OCI-LY3 (cell line): ENCODE results near the gene PACRG.

Source experiments
- CTCF ChIP-seq: fragments of 200-600, 300-600 bp; sonication (generic); IDR thresholded peaks from 2 replicates; pipeline ENCODE4 v1.5.1; 2014; ENCODE audit warnings: antibody characterized with exemption, low read length, low read depth
- EZH2phosphoT487 ChIP-seq: fragments of 200-600 bp; shearing (Covaris generic); IDR thresholded peaks from 2 replicates; pipeline ENCODE4 v1.6.1; 2018; ENCODE audit warnings: antibody characterized with exemption, mixed run types, low read depth

DNA sequence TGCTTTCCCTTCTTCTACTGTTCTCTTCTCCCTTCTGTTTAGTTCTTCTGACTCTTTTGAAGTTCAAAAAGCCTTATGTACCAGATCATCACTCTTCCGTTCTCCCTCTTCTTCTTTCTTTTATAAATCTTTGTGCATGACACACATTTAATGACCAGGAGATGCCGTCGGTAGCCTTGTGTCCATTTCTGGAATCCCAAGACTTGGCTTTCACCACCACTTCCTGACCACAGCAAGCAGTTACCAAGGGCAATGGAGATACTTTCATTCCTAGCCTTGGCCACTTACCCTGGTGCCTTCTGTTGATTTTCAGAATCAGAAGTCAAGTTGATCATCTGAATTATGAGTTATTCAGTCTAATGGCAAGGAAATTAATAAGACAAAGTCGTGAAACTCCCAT, 418.3 kb downstream of the PACRG start:
- TF ChIP-seq EZH2phosphoT487 = no peak
- TF ChIP-seq CTCF = no peak
